Measurements from ENCODE around the gene PINK1.
"Not testable (repeated sequence)": the region's sequence is repeated elsewhere in the genome, so short reads cannot be mapped to it uniquely, and the experiment has no call there.

PINK1 gene

GRCh38 chr1:20633190-20634064, at the start of gene PINK1:
PINK1 (plus strand) TSS chr1:20633458; CDS start chr1:20633549, 91 bp downstream.
- DNase-seq, result peak; percentile 55

DNA sequence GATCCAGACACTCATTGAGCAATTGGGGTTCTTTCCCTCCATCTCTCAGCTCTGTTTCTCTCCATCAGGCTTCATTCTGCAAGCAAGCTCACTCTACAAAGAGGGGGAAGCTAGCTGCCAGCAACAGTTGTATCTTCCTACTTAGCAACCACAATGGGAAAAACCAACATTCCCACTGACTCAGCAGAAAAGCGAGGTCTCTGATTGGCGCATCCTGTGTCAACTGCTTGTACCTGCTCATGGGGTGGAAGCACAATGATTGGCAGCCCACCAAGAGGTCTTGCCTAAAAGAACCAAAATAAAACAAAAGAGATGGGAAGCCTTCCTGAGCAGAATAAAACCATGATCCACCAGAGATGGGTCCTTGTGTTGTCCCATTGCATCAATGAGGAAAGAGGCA, 48.4 kb upstream of the PINK1 start:
- DNase-seq, result no peak

- no peak for DNase-seq
Observed at GRCh38 chr1:20586953-20587660, 46.2 kb upstream of the PINK1 start.

DNA sequence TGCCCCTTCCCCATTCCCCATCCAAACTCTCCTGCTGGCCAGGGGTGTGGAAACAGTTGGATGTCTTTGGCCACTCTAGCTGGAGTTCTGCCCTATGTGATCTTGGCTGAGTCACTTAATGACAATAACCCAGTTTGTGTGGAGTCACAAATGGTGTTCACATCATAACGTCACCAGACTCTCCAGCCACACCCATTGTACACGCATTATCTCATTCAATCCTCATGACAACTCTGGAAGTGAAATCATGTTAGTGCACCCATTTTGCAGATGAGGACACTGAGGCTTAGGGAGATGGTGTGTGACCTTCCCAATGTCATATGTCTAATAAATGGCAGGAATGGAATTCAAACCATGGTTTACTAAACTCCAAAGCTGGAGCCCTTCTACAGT, 45.6 kb upstream of the PINK1 start:
- DNase-seq, result no peak

- DNase-seq, result no peak
Observed at GRCh38 chr1:20588634-20589225, 44.5 kb upstream of the PINK1 start, which contains the start of gene CDA. CDA (plus strand) TSS chr1:20589097; CDS start chr1:20589130, 33 bp downstream.

GRCh38 chr1:20589331-20590278, 43.7 kb upstream of the PINK1 start:
- no peak for DNase-seq

- DNase-seq, result peak; percentile 15
Observed at GRCh38 chr1:20590306-20590777, 42.9 kb upstream of the PINK1 start.

- DNase-seq, result no peak
Observed at GRCh38 chr1:20593756-20594155, 39.5 kb upstream of the PINK1 start.

DNA sequence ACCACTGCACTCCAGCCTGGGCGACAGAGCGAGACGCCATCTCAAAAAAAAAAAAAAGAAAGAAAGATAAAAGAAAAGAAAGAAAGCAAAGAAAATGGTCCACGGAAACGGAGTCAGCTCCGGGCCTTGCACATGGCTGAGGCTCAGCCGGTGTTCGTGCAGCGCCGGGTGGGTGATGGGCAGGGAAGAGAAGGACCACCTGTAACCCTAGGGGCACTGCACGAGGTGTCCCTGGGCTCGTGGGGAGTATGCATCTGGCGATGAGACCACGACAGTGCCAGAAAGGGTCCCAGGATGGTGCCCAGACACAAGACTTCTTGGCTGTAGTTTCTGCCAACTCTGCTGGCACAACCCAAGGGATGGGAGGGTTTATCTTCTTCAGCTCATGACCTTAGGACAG, 38.5 kb upstream of the PINK1 start:
- DNase-seq, result no peak

DNA sequence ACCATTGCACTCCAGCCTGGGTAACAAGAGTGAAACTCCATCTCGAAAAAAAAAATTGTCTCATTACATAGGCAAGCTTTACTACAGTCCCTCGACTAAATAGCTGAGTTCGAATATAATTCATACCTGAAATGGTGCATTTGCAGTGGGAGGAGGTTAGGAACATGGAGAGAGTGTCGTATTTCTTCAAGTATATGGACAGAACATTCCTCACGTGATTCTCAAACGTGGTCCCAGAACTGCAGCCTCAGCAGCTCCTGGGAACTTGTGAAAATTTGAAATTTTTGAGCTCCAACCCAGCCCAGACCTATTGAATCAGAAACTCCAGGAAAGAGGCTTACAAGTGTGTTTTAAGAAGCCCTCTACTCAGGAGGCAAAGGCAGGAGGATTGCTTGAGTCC, 37.2 kb upstream of the PINK1 start:
- DNase-seq, result no peak

GRCh38 chr1:20597650-20598049, 35.6 kb upstream of the PINK1 start:
- no peak for DNase-seq

DNA sequence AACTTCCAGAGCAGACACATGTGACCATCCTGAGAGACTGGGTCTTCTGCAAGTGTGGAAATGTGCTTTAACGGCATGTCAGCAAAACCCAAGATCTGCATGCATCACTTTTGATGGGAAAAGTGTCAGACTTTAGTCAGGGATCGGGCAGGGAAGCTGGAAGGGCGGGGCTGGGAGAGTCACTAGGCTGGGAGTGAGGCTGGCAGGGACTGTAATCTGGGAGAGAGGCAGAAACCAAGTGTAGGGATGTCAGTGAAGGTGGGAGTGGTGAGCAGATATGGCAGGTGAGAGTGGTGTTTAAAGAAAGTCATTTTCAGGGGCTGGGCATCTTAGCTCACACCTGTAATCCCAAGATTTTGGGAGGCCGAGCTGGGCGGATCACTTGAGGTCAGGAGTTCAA, 33.1 kb upstream of the PINK1 start:
- no peak for DNase-seq

DNA sequence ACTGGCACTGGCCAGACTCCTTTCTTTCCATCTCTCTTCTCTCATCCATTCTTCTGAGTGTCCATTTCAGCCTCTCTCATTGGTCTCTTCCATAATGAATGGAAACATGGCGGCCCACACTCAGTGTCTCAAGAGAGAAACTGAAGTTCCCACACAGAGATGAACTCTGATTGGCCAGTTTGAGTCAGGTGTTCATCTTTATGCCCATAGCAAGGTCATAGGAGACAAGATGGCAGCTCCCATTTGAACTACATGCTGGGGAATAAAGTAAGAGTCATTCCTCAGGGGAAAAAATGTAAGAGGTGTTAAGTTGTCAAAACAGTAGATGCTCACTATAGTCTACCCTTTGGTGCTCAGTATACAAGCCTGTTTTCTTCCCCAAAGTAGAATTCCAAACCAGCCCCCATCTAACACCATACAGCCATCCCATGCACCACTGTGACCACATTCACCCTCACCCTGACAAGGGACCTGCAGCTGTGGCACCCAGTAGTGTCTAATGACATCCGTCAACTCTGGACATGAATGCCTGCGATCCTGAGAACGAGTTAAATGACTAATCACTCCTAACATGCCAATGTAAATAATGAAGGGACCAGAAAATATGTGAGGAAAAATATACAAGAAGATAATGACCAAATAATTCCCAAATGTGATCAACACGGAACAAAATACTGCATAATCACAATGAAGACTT, 32.0 kb upstream of the PINK1 start:
- no peak for DNase-seq

DNA sequence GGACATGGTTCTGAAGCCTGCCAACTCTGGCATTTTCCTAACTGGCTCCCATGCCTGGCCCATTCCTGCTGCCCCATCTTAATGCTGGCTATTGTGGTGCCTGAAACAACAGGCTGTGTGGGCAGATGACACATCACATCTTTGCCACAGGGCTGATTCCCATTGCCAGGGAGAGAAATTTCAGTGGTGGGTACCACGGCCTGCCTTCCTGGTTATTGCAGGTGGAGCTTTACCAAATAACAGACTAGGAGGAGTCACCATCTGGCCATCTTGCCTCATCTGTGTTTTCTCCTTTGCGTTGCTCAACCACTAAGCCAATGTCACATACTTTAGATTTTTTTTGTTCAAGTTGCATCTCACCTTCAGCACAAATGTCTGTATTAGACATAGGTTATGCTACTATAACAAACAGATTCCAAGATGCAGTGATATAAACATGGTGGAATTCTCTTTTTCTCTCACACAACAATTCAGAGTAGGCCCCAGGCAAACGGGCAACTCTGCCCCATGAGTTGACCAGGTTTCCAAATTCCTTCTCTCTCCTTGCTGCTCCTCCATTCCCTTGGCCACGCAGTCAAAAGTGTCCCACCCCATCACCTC, 30.3 kb upstream of the PINK1 start:
- no peak for DNase-seq

- DNase-seq, result no peak
Observed at GRCh38 chr1:20603504-20604464, 29.5 kb upstream of the PINK1 start.

DNA sequence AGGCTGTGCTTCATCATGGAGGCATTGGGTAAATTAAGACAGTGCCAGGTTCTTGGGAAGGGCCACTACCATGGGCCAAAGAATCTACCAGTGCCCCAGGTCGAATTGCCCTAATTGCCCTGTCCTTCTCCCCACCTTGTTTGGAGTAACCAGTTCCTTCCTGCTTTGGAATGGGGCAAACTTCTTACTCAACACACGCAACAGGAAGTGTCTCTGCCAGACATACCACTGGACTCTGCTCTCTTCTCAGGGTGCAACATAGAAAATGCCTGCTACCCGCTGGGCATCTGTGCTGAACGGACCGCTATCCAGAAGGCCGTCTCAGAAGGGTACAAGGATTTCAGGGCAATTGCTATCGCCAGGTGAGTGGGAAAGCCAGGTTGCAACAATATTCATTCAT, 28.6 kb upstream of the PINK1 start:
- DNase-seq, result no peak

- not testable (repeated sequence) for DNase-seq
Observed at GRCh38 chr1:20606801-20607570, 26.3 kb upstream of the PINK1 start.

- no peak for DNase-seq
Observed at GRCh38 chr1:20609541-20609940, 23.7 kb upstream of the PINK1 start.

GRCh38 chr1:20610970-20611369, 22.3 kb upstream of the PINK1 start:
- no peak for DNase-seq
